Left kidney (tissue), 8 donors: ENCODE results near the gene SNX3. TPM values are rescaled to one million over a fixed set of nuclear protein-coding genes. Genes with fewer than 3 reads are reported as not detected.
A peak's percentile ranks its signal among the peaks of the same experiment; 100 is the strongest.
"Not testable (repeated sequence)": the region's sequence is repeated elsewhere in the genome, so short reads cannot be mapped to it uniquely, and the experiment has no call there.

ENCODE experiments used
- DNase-seq: peaks from one replicate; pipeline ENCODE4 v3.0.0-alpha.2; 2013
- long read RNA-seq, 8 donors: transcript quantifications; one replicate each; lab custom pipeline, GENCODE V29; 2026
- polyA plus RNA-seq: library from polyadenylated mRNA; unstranded; fragments of 120-200 nt; gene quantifications from one replicate; pipeline ENCODE4 v1.2.1, GENCODE V29; 2013; ENCODE audit not compliant: insufficient read length

SNX3 gene
- 203 TPM for polyA plus RNA-seq
- long read RNA-seq, donor 1, transcript SNX3-201 (4 exons, 1,755 nt) = major isoform, 86 of 160 reads
- long read RNA-seq, donor 1, partial matches to known transcripts = 71 of 160 reads
- long read RNA-seq, donor 1, other reads (novel, unspliced or antisense) = 0 of 160 reads
- long read RNA-seq, donor 2, transcript SNX3-202 (4 exons, 890 nt) = minor isoform, 8 of 104 reads
- long read RNA-seq, donor 2, transcript SNX3-201 (4 exons, 1,755 nt) = major isoform, 72 of 104 reads
- long read RNA-seq, donor 2, partial matches to known transcripts = 24 of 104 reads
- long read RNA-seq, donor 2, other reads (novel, unspliced or antisense) = 0 of 104 reads
- long read RNA-seq, donor 3, transcript SNX3-201 (4 exons, 1,755 nt) = major isoform, 52 of 59 reads
- long read RNA-seq, donor 3, partial matches to known transcripts = 5 of 59 reads
- long read RNA-seq, donor 3, other reads (novel, unspliced or antisense) = 0 of 59 reads
- long read RNA-seq, donor 4, transcript SNX3-201 (4 exons, 1,755 nt) = major isoform, 5 of 15 reads
- long read RNA-seq, donor 4, partial matches to known transcripts = 9 of 15 reads
- long read RNA-seq, donor 4, other reads (novel, unspliced or antisense) = 0 of 15 reads
- long read RNA-seq, donor 5, transcript SNX3-202 (4 exons, 890 nt) = minor isoform, 11 of 186 reads
- long read RNA-seq, donor 5, transcript SNX3-201 (4 exons, 1,755 nt) = major isoform, 130 of 186 reads
- long read RNA-seq, donor 5, partial matches to known transcripts = 45 of 186 reads
- long read RNA-seq, donor 5, other reads (novel, unspliced or antisense) = 0 of 186 reads
- long read RNA-seq, donor 6, transcript SNX3-201 (4 exons, 1,755 nt) = major isoform, 75 of 150 reads
- long read RNA-seq, donor 6, partial matches to known transcripts = 71 of 150 reads
- long read RNA-seq, donor 6, other reads (novel, unspliced or antisense) = 0 of 150 reads
- long read RNA-seq, donor 7, transcript SNX3-201 (4 exons, 1,755 nt) = major isoform, 99 of 112 reads
- long read RNA-seq, donor 7, partial matches to known transcripts = 11 of 112 reads
- long read RNA-seq, donor 7, other reads (novel, unspliced or antisense) = 0 of 112 reads
- long read RNA-seq, donor 8, transcript SNX3-201 (4 exons, 1,755 nt) = major isoform, 32 of 32 reads
- long read RNA-seq, donor 8, partial matches to known transcripts = 0 of 32 reads
- long read RNA-seq, donor 8, other reads (novel, unspliced or antisense) = 0 of 32 reads

GRCh38 chr6:108260809-108261569 is at the start of gene SNX3:
Gene SNX3, minus strand, starts transcription at chr6:108261040. Its CDS starts 119 bp downstream, at chr6:108260921.
- peak; percentile 93 for DNase-seq

- DNase-seq = no peak
These were observed 49.0 kb upstream of the SNX3 start for GRCh38 chr6:108309844-108310243.

- not testable (repeated sequence) for DNase-seq
These were observed 47.8 kb upstream of the SNX3 start for GRCh38 chr6:108308641-108309040.

- DNase-seq = no peak
These were observed 43.8 kb upstream of the SNX3 start for GRCh38 chr6:108304646-108305045.

- no peak for DNase-seq
These were observed 41.5 kb upstream of the SNX3 start for GRCh38 chr6:108302386-108302785.

- no peak for DNase-seq
These were observed 34.8 kb upstream of the SNX3 start for GRCh38 chr6:108295676-108296075.

- DNase-seq = peak; percentile 90
These were observed 34.1 kb upstream of the SNX3 start, which contains the start of gene AFG1L for GRCh38 chr6:108294727-108295625. Gene AFG1L, plus strand, starts transcription at chr6:108295054. Its CDS starts 26 bp downstream, at chr6:108295080.

- no peak for DNase-seq
These were observed 33.5 kb upstream of the SNX3 start for GRCh38 chr6:108294297-108294726.

GRCh38 chr6:108293527-108294296 is 32.9 kb upstream of the SNX3 start:
- DNase-seq = no peak

- DNase-seq = not testable (repeated sequence)
These were observed 31.7 kb upstream of the SNX3 start for GRCh38 chr6:108292561-108292960.

- DNase-seq = no peak
These were observed 30.3 kb upstream of the SNX3 start for GRCh38 chr6:108291091-108291490.

GRCh38 chr6:108288742-108289141 is 27.9 kb upstream of the SNX3 start:
- DNase-seq = no peak

GRCh38 chr6:108287373-108287772 is 26.5 kb upstream of the SNX3 start:
- no peak for DNase-seq

- no peak for DNase-seq
These were observed 25.5 kb upstream of the SNX3 start for GRCh38 chr6:108286366-108286765.

- DNase-seq = no peak
These were observed 24.5 kb upstream of the SNX3 start for GRCh38 chr6:108285381-108285780.

GRCh38 chr6:108277831-108278230 is 17.0 kb upstream of the SNX3 start:
- no peak for DNase-seq

GRCh38 chr6:108277295-108277694 is 16.5 kb upstream of the SNX3 start:
- DNase-seq = no peak

- DNase-seq = no peak
These were observed 15.1 kb upstream of the SNX3 start for GRCh38 chr6:108275976-108276375.

- no peak for DNase-seq
These were observed 13.7 kb upstream of the SNX3 start for GRCh38 chr6:108274546-108274945.
